ENCODE results near the gene ACOT7.
A peak's percentile ranks its signal among the peaks of the same experiment; 100 is the strongest.

ACOT7 gene

DNA sequence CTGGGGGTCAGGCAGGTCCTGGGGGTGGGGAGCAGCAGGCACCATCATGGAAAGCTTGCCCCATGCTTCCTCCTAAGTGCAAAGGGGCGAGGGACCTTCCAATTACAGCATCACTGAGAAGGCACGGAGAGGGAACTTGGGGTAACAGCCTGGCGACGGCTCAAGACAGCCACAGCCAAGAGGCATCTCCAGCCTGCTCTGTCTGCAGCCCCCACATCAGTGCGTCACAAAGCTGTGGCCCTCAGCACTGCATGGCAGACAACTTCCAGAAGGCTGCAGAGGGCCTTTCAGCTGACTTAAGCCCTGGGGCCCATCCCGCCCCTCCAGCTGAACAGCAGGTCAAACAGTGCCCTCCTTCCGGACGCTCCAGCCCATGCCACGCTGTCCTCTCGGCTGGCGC lies 119.5 kb downstream of the ACOT7 start:
- Histone ChIP-seq H3K36me3 (replicated peaks) (no peaks in the 10 kb centered on the region), H3K4me3 (ENCODE audit: low read depth, low read length) (no peak overlapping the region), H3K27me3 (replicated peaks) (no peaks in the 10 kb centered on the region), H3K27ac (no peak overlapping the region)
- in situ Hi-C loops (cut with HindIII; ENCODE audit: low pct_ligation_motif_present, low sequenced_read_pairs) = no loop called here
- no peak for DNase-seq
- no peak for TF ChIP-seq CTCF (IDR thresholded peaks at IDR 0.05; ENCODE audit: low read depth, low read length, missing control alignments)

- no peaks in the 10 kb centered on the region for H3K36me3 ChIP-seq (replicated peaks)
- no peak overlapping the region for H3K4me3 ChIP-seq (ENCODE audit: low read depth, low read length)
- no peak for TF ChIP-seq CTCF (IDR thresholded peaks at IDR 0.05; ENCODE audit: low read depth, low read length, missing control alignments)
- DNase-seq = peak; percentile 41
- H3K27me3 ChIP-seq (replicated peaks) = no peaks in the 10 kb centered on the region
- in situ Hi-C loops (cut with HindIII; ENCODE audit: low pct_ligation_motif_present, low sequenced_read_pairs) = no loop called here
- no peak overlapping the region for H3K27ac ChIP-seq
Measured at GRCh38 chr1:6273380-6273891, 120.1 kb downstream of the ACOT7 start.

GRCh38 chr1:6272868-6273267 lies 120.7 kb downstream of the ACOT7 start:
- Histone ChIP-seq H3K36me3 (replicated peaks) (no peaks in the 10 kb centered on the region), H3K27ac (no peak overlapping the region), H3K4me3 (ENCODE audit: low read depth, low read length) (no peak overlapping the region), H3K27me3 (replicated peaks) (no peaks in the 10 kb centered on the region)
- peak; percentile 56 for TF ChIP-seq CTCF (IDR thresholded peaks at IDR 0.05; ENCODE audit: low read depth, low read length, missing control alignments)
- in situ Hi-C loops (cut with HindIII; ENCODE audit: low pct_ligation_motif_present, low sequenced_read_pairs) = no loop called here
- no peak for DNase-seq

- in situ Hi-C loops (cut with HindIII; ENCODE audit: low pct_ligation_motif_present, low sequenced_read_pairs) = no loop called here
- no peak for TF ChIP-seq CTCF (IDR thresholded peaks at IDR 0.05; ENCODE audit: low read depth, low read length, missing control alignments)
- no peak overlapping the region for H3K4me3 ChIP-seq (ENCODE audit: low read depth, low read length)
- H3K36me3 ChIP-seq (replicated peaks) = no peaks in the 10 kb centered on the region
- no peak for DNase-seq
- H3K27ac ChIP-seq = no peak overlapping the region
- H3K27me3 ChIP-seq (replicated peaks) = no peaks in the 10 kb centered on the region
Measured at GRCh38 chr1:6272452-6272851, 121.1 kb downstream of the ACOT7 start.

DNA sequence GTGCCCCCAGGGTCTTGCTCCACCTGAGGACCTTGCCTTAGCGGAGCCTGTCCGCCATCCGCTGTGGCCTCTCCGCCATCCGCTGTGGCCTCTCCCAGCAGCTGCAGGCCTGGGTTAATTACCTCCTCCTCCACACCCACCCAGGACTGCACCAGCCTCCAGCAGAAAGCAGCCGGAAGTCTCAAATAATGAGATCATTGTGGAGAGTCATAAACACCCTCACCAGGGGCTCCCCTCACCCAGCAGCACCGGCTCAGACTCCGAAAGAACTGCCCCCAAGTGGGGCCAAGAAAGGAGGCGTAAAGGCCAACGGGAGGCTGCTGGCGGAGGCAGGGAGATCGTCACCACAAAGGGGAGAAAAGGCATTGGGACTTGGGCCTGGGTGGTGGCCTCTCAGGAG lies 122.0 kb downstream of the ACOT7 start:
- Histone ChIP-seq H3K27me3 (replicated peaks) (no peaks in the 10 kb centered on the region), H3K27ac (no peak overlapping the region), H3K36me3 (replicated peaks) (no peaks in the 10 kb centered on the region), H3K4me3 (ENCODE audit: low read depth, low read length) (no peak overlapping the region)
- TF ChIP-seq CTCF (IDR thresholded peaks at IDR 0.05; ENCODE audit: low read depth, low read length, missing control alignments) = no peak
- no peak for DNase-seq
- in situ Hi-C loops (cut with HindIII; ENCODE audit: low pct_ligation_motif_present, low sequenced_read_pairs) = no loop called here

DNA sequence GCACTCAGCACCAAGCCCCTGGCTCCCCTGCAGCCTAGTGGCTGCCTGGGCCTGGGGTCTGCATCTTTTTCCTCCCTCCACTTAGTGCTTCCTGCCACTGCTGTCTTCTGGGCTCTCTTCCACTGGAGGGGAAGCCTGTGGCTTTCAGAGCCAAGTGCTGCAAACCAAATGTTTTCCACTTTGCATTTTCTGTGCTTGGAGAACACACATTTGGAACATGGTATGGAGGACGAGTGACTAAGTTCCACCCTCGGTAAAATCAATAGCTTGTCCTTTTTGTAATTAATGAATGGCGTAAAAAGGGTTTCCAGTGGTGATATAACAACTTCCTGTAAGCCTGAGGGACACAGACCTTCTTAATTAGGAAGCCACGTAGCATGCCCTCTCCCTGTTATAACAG lies 122.6 kb downstream of the ACOT7 start:
- H3K27ac ChIP-seq = no peak overlapping the region
- TF ChIP-seq CTCF (IDR thresholded peaks at IDR 0.05; ENCODE audit: low read depth, low read length, missing control alignments) = no peak
- H3K36me3 ChIP-seq (replicated peaks) = no peaks in the 10 kb centered on the region
- DNase-seq = no peak
- no peak overlapping the region for H3K4me3 ChIP-seq (ENCODE audit: low read depth, low read length)
- in situ Hi-C loops (cut with HindIII; ENCODE audit: low pct_ligation_motif_present, low sequenced_read_pairs) = no loop called here
- no peaks in the 10 kb centered on the region for H3K27me3 ChIP-seq (replicated peaks)
